Nephron progenitor cell (in vitro differentiated cells): ENCODE results near the gene MYBPHL.
A peak's percentile ranks its signal among the peaks of the same experiment; 100 is the strongest.
"Not testable (repeated sequence)": the region's sequence is repeated elsewhere in the genome, so short reads cannot be mapped to it uniquely, and the experiment has no call there.

Experiments
- DNase-seq: peaks from one replicate; pipeline ENCODE4 v3.0.0; 2021
- H3K27ac Mint-ChIP-seq: 2 replicates; pipeline ENCODE4 v1.8.0; 2021; ENCODE audit warnings: mild to moderate bottlenecking, moderate library complexity, mixed read lengths
- H3K27me3 Mint-ChIP-seq: 2 replicates; pipeline ENCODE4 v1.8.0; 2021; ENCODE audit warnings: mild to moderate bottlenecking, low read depth, mixed read lengths; ENCODE audit not compliant: poor library complexity
- H3K36me3 Mint-ChIP-seq: 2 replicates; pipeline ENCODE4 v1.8.0; 2021; ENCODE audit warnings: low read depth, mixed read lengths
- H3K4me1 Mint-ChIP-seq: 2 replicates; pipeline ENCODE4 v1.8.0; 2021; ENCODE audit warnings: mixed read lengths
- H3K4me3 Mint-ChIP-seq: 2 replicates; pipeline ENCODE4 v1.8.0; 2021; ENCODE audit warnings: mild to moderate bottlenecking, moderate library complexity, mixed read lengths
- H3K9me3 Mint-ChIP-seq: 2 replicates; pipeline ENCODE4 v1.8.0; 2021; ENCODE audit warnings: mild to moderate bottlenecking, moderate library complexity, mixed read lengths
- TF ChIP-seq, protein P1 (sequence below): fragments of 200-600 bp; sonication (generic); IDR thresholded peaks from 2 replicates; pipeline ENCODE4 v1.5.0; 2021; ENCODE audit warnings: antibody characterized with exemption

MYBPHL gene

DNA sequence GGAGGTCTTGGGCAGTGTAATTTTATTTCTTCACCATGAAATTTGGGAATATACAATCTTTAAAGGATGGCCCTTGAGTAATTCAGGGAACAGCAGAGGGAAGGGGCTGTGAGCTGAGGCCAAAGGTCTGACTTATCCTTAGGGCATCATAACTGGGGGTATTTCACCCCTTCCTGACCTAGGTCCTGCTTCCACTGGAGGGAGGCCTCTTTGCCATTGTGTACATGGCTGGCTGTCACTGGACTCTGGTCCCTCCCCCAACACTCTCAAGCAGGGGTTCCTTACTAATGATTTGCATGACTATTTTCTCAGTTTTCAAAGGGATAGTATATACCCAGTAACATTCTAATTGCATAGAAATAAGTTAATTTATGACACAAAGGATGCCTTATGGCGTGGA lies 16.7 kb downstream of the MYBPHL start:
- peaks cover 20% of the 10 kb centered on the region for H3K27me3 Mint-ChIP-seq
- H3K27ac Mint-ChIP-seq, result no peak overlapping the region
- TF ChIP-seq, protein P1, sequence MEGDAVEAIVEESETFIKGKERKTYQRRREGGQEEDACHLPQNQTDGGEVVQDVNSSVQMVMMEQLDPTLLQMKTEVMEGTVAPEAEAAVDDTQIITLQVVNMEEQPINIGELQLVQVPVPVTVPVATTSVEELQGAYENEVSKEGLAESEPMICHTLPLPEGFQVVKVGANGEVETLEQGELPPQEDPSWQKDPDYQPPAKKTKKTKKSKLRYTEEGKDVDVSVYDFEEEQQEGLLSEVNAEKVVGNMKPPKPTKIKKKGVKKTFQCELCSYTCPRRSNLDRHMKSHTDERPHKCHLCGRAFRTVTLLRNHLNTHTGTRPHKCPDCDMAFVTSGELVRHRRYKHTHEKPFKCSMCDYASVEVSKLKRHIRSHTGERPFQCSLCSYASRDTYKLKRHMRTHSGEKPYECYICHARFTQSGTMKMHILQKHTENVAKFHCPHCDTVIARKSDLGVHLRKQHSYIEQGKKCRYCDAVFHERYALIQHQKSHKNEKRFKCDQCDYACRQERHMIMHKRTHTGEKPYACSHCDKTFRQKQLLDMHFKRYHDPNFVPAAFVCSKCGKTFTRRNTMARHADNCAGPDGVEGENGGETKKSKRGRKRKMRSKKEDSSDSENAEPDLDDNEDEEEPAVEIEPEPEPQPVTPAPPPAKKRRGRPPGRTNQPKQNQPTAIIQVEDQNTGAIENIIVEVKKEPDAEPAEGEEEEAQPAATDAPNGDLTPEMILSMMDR, result no peak

DNA sequence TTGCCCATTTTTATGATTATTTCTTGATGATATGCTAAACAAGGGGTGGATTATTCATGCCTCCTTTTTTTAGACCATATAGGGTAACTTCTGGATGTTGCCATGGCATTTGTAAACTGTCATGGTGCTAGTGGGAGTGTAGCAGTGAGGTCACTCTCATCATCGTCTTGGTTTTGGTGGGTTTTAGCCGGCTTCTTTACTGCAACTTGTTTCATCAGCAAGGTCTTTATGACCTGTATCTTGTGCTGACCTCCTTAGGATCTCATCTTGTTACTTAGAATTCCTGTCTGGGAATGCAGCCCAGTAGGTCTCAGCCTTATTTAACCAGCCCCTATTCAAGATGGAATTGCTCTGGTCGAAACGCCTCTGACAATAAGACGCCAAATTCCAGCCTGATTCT lies 20.0 kb downstream of the MYBPHL start:
- H3K27ac Mint-ChIP-seq, H3K36me3 Mint-ChIP-seq, H3K4me3 Mint-ChIP-seq, DNase-seq, H3K9me3 Mint-ChIP-seq: not testable (repeated sequence)
- H3K27me3 Mint-ChIP-seq, result peaks cover 10% of the 10 kb centered on the region
- peaks cover 24% of the 10 kb centered on the region for H3K4me1 Mint-ChIP-seq

More for the DNA sequence above, 16.7 kb downstream of the MYBPHL start:
- no peak for DNase-seq
- Mint-ChIP-seq H3K9me3 (peaks cover 4% of the 10 kb centered on the region), H3K36me3 (no peaks in the 10 kb centered on the region), H3K4me1 (peaks cover 4% of the 10 kb centered on the region), H3K4me3 (no peak overlapping the region)

DNA sequence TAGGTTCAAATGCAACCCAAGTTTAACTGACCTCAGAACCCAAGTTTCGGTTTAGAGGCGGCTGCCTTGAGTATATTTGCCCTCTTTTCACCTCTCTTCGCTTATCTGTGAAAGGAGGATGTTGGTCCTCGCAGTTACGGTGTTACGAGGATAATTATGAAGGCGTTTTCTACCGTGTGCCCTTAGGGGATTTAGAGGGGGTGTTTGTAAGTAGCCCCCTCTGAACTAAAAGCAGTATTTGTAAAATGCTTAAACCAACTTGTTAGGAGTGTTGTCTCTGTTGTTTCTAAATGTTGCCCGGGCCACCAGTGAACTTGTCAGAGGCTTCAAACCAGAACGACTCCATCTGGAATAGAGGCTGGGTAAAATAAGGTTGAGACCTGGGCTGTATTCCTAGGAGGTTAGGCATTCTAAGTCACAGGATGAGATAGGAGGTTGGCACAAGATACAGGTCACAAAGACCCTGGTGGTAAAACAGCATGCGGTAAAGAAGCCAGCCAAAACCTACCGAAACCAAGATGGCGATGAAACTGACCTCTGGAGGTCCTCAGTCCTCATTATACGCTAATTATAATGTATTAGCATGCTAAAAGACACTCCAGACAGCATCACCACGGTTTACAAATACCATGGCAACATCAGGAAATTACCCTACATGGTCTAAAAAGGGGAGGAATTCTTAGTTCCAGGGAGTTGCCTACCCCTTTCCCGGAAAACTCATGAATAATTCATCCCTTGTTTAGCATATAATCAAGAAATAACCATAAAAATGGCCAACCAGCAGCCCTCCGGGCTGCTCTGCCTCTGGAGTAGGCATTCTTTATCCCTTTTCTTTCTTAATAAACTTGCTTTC lies 22.8 kb downstream of the MYBPHL start:
- TF ChIP-seq, protein P1, result no peak
- no peak for DNase-seq
- H3K4me3 Mint-ChIP-seq, result peak overlapping the region; percentile 100
- peak overlapping the region; percentile 45 for H3K27ac Mint-ChIP-seq
- H3K27me3 Mint-ChIP-seq, result peaks cover 10% of the 10 kb centered on the region
- H3K4me1 Mint-ChIP-seq, result peaks cover 50% of the 10 kb centered on the region
- peaks cover 21% of the 10 kb centered on the region for H3K36me3 Mint-ChIP-seq
- peaks cover 4% of the 10 kb centered on the region for H3K9me3 Mint-ChIP-seq

DNA sequence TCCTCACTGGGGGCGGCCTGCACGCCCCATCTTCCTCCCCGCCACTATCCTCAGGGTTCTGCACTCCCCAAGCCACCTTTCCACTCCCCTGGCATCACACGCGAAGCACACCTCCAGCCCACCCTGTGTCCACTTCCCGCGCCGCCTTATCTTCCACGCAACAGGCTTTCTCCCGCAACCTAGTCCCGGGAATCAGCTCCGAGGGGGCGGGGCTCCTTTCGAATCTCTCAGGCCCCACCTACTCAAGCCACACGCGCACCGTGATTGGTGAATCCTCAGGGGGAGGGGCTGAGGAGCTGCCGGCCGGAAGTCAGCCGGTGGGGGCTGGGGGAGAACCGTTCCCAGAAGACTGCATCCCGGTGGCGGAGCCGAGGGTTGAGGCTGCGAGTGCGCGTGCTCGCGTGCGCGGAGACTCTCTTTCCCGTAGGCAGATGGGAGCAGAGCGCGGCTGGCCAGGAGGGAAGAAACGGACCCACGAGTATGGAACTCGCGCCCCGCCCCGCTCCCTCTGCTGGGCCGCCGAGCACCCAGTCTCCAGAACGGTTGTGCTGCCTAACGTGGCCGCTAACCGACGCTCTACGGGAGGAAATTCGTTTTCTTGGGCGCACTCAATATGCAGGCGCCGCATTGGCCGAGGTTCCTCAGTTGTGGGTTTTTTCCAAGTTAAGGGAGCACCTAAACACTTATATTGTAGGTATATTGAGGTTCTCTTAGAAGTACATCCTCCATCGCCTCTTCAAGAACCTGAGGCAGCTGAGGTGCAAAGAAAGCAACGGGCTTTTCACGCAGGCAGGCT lies 23.7 kb downstream of the MYBPHL start, which contains the start of gene PSRC1:
Gene PSRC1, minus strand, starts transcription at position 194 of the 796 bp plus-strand sequence.
- H3K9me3 Mint-ChIP-seq, result peaks cover 4% of the 10 kb centered on the region
- peak within 1 kb of the TSS; percentile 100 for H3K4me3 Mint-ChIP-seq
- TF ChIP-seq, protein P1, result no peak
- DNase-seq, result peak; percentile 98
- H3K27ac Mint-ChIP-seq, result peak within 1 kb of the TSS; percentile 94
- peaks cover 4% of the 10 kb centered on the region for H3K27me3 Mint-ChIP-seq
- H3K4me1 Mint-ChIP-seq, result peaks cover 54% of the 10 kb centered on the region
- peaks cover 25% of the 10 kb centered on the region for H3K36me3 Mint-ChIP-seq

DNA sequence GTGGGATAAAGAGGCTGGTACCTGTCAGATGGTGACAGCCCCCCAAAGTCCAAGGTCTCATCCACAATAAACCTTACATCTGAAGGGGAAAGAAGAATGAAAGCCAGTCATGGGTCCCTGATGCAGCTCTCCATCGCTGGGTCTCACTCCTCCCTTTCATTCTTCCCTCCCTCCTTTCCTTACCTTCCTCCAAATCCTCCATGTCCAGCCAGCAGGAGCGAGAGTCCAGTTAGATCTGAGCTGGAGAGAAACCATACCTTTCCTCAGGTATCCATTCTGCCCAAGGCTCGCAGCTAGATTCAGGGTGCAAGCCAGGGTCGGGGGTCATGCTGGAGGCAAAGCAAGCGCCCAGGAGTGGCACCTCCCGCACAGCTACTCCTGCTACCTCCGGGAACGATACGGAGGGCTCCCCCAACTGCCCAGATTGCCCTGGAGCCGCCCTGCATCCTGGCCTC lies 24.3 kb downstream of the MYBPHL start:
- TF ChIP-seq, protein P1, result no peak
- Mint-ChIP-seq H3K4me3 (peak overlapping the region; percentile 100), H3K27ac (no peak overlapping the region), H3K36me3 (peaks cover 26% of the 10 kb centered on the region), H3K9me3 (peaks cover 4% of the 10 kb centered on the region), H3K27me3 (no peaks in the 10 kb centered on the region), H3K4me1 (peaks cover 59% of the 10 kb centered on the region)
- DNase-seq, result no peak
